ENCODE measurements around the gene KCNK17.

DNA sequence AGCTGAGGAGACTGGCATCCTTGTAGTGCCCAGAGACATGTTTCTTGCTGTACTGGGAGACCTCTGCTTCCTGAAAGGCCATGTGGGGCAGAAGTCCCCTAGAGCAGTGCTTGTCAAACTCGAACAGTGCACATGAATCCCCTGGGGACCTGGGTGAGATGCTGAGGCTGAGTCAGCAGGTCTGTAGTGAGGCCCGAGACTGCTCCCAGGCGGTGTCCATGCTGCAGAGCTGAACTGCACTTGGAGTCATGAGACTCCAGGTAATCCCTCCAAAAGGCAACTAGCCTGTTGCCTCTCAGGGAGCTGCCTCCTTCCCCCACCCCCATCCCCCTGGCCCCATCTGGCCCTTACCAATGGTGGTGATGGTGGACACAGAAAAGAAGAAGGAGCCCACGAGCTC lies 3.7 kb downstream of the KCNK17 start:
- TF ChIP-seq, protein P1, sequence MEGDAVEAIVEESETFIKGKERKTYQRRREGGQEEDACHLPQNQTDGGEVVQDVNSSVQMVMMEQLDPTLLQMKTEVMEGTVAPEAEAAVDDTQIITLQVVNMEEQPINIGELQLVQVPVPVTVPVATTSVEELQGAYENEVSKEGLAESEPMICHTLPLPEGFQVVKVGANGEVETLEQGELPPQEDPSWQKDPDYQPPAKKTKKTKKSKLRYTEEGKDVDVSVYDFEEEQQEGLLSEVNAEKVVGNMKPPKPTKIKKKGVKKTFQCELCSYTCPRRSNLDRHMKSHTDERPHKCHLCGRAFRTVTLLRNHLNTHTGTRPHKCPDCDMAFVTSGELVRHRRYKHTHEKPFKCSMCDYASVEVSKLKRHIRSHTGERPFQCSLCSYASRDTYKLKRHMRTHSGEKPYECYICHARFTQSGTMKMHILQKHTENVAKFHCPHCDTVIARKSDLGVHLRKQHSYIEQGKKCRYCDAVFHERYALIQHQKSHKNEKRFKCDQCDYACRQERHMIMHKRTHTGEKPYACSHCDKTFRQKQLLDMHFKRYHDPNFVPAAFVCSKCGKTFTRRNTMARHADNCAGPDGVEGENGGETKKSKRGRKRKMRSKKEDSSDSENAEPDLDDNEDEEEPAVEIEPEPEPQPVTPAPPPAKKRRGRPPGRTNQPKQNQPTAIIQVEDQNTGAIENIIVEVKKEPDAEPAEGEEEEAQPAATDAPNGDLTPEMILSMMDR (IDR thresholded peaks at IDR 0.05), result no peak
- no peak for TF ChIP-seq POLR2AphosphoS5 (IDR thresholded peaks at IDR 0.05)
- no peak for TF ChIP-seq POLR2A (IDR thresholded peaks at IDR 0.05)
- no peak for TF ChIP-seq EP300 (IDR thresholded peaks at IDR 0.05)

Measured in stomach (tissue), 4 donors.